Measurements from ENCODE around the gene MINDY4B.

MINDY4B gene

DNA sequence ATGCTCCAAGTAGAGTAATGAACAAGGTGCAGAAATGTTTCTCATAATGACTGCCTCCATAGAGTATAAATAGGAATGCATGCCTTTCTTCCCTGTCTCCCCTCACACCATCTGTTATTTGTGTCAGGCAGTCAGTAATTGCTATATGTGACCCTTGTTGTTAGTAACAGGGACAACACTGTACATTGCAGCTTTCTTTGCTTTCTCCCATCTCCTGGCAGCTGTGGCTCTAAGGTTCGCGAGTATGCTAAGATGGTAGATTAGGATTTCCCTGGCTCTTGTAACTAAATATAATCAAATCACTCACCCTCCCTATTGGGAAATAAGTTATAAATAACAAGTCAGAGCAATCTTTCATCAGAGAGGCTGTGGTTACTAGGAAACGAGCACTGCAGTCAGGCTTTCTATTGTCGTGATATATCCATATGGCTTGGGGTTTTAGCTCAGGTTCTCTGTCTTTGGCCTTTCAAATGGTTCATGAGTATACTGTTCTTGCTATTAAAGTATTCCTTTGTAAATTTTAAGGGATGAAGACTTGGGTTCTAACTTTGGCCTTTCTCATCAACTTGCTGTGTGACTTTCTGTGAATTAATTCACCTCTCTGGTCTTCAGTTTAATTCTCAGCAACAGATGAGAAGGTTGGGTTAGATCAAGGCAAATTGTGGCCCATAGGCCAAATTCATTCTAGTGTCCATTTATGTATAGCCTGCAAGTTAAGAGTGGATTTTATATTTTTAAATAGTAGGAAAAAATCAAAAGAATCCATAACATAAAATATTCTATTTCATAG, 8.1 kb upstream of the MINDY4B start:
- TF ChIP-seq POLR2A (IDR thresholded peaks at IDR 0.05; ENCODE audit: low read depth, low read length): no peak
- no peak for FAIRE-seq

GRCh38 chr3:150912501-150912900, 7.3 kb upstream of the MINDY4B start:
- DNase-seq (ENCODE audit: insufficient read length, low spot score): no peak
- no peak for TF ChIP-seq POLR2A (IDR thresholded peaks at IDR 0.05; ENCODE audit: low read depth, low read length)
- FAIRE-seq: no peak

More for the DNA sequence above, 8.1 kb upstream of the MINDY4B start:
- no peak for DNase-seq (ENCODE audit: insufficient read length, low spot score)

- no peak for FAIRE-seq
- TF ChIP-seq POLR2A (IDR thresholded peaks at IDR 0.05; ENCODE audit: low read depth, low read length): no peak
Observed at GRCh38 chr3:150911771-150912170, 6.5 kb upstream of the MINDY4B start.

GRCh38 chr3:150906461-150906860, 1.2 kb upstream of the MINDY4B start:
- FAIRE-seq (no peak), DNase-seq (ENCODE audit: insufficient read length, low spot score) (no peak)
- TF ChIP-seq POLR2A (IDR thresholded peaks at IDR 0.05; ENCODE audit: low read depth, low read length): no peak

More at GRCh38 chr3:150911771-150912170, 6.5 kb upstream of the MINDY4B start:
- DNase-seq (ENCODE audit: insufficient read length, low spot score): no peak

DNA sequence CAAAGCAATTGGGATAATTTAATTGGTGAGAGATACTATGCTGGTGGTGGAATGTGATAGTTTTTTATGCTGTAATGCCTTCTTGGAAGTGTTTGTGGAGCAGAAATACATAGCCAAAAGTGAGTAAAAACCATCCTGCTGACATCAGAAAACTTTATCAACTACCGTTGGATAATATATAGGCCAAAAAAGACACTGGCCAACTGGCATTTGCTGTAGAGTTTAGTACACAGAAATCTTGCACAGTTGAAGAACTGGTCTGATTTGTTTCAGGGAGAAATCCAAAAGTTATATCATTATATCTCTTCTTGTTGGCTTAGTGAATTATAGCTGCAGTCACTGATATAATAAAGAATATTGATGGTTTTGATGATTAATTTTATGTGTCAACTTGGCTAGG, 507 bp upstream of the MINDY4B start:
- no peak for FAIRE-seq
- DNase-seq (ENCODE audit: insufficient read length, low spot score): no peak

DNA sequence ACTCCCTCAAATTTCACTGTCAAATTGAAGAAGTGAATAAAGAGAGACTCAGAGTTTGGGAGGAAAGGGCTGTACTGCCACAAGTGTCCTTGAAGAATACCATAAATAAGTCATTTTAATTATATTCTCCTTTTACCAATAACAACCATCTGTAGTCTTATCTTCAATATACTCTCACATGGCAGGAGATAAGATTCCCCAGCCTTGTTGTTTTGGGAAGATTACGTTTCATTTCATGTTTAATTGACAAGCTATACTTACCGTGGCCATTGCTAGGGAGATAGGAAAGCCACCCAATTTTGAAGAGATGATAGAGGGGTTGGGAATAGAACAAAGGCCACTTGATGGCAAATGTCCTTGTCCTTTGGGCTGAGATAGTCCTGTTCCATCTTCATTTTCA, 2.3 kb downstream of the MINDY4B start:
- no peak for TF ChIP-seq POLR2A (IDR thresholded peaks at IDR 0.05; ENCODE audit: low read depth, low read length)
- FAIRE-seq (no peak), DNase-seq (ENCODE audit: insufficient read length, low spot score) (no peak)

More for the DNA sequence above, 507 bp upstream of the MINDY4B start:
- no peak for TF ChIP-seq POLR2A (IDR thresholded peaks at IDR 0.05; ENCODE audit: low read depth, low read length)

GRCh38 chr3:150901793-150902192, 3.4 kb downstream of the MINDY4B start:
- no peak for TF ChIP-seq POLR2A (IDR thresholded peaks at IDR 0.05; ENCODE audit: low read depth, low read length)

GRCh38 chr3:150899141-150899540, 6.1 kb downstream of the MINDY4B start:
- FAIRE-seq: no peak
- DNase-seq (ENCODE audit: insufficient read length, low spot score): no peak

More at GRCh38 chr3:150901793-150902192, 3.4 kb downstream of the MINDY4B start:
- DNase-seq (ENCODE audit: insufficient read length, low spot score) (no peak), FAIRE-seq (no peak)

DNA sequence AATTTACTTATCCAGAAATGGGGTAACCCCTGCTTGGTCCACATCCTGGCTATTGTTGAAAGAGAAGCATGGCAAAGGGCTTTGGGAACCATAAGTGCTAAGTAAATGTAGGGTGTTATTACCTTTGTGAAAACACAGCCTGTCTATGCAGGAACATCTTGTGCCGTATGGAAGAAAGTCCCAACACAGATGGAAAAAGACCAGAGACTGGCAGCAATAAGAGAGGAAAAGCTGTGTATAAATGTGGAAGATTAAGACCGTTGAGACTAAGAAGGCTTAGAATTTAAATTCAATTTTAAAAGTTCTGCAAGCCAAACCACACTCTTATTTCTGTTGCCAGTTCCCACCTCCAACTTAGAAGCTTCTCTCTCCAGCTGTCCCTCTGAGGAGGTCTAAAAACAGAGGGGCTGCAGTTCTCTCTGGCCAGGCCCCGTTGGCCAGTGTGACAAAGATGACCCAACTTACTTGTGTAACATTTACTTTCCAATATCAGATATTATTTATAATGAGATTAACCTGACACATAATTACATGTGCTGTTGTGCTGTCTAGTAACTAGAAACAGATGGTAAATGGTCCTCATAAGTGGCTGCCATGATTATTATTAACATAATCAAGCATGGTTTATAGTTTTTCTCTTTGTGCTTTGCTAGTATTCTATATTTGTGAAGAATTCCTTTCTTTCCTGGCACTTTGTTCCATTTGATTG, 7.0 kb downstream of the MINDY4B start:
- TF ChIP-seq POLR2A (IDR thresholded peaks at IDR 0.05; ENCODE audit: low read depth, low read length): no peak
- FAIRE-seq: no peak
- no peak for DNase-seq (ENCODE audit: insufficient read length, low spot score)

More at GRCh38 chr3:150899141-150899540, 6.1 kb downstream of the MINDY4B start:
- no peak for TF ChIP-seq POLR2A (IDR thresholded peaks at IDR 0.05; ENCODE audit: low read depth, low read length)

- DNase-seq (ENCODE audit: insufficient read length, low spot score) (no peak), FAIRE-seq (no peak)
- TF ChIP-seq POLR2A (IDR thresholded peaks at IDR 0.05; ENCODE audit: low read depth, low read length): no peak
Observed at GRCh38 chr3:150897592-150897991, 7.6 kb downstream of the MINDY4B start.

DNA sequence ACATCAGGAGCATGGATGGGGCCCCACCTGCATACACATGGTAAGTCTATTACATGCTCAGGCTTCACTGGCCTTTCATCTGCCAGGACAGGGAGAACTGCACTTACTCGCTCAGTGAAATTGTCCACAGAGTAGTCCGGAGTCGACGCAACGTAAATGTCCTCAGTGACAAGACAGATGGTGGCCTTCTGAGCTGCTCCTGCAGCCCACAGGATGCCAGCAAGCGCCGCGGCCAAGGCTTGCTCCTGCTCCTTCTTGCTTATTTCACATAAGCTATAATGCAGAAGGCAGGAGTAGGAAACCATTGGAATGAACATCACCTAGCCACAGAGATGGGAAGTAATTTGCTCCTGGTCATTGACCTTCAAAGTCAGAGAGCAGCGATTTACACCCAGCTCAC, 14.4 kb downstream of the MINDY4B start:
- FAIRE-seq: no peak
- DNase-seq (ENCODE audit: insufficient read length, low spot score): no peak
- TF ChIP-seq POLR2A (IDR thresholded peaks at IDR 0.05; ENCODE audit: low read depth, low read length): no peak

GRCh38 chr3:150890295-150890694, 14.9 kb downstream of the MINDY4B start:
- no peak for DNase-seq (ENCODE audit: insufficient read length, low spot score)
- FAIRE-seq: no peak
- TF ChIP-seq POLR2A (IDR thresholded peaks at IDR 0.05; ENCODE audit: low read depth, low read length): no peak

DNA sequence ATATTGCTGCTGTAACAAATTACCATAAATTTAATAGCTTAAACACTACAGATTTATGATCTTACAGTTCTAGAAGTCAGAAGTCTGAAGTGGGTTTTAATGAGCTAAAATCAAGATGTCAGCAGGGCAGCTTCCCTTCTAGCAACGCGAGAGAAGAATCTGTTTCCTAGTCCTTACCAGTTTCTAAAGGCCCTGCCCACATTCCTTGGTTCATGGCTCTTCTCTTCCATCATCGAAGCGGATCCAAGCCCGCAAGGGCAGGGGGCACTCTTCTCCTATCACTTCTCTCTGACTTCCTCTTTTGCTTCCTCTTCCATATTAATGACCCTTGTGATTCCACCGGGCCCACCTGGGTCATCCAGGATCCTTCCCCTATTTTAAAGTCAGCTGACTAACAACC, 16.1 kb downstream of the MINDY4B start:
- TF ChIP-seq POLR2A (IDR thresholded peaks at IDR 0.05; ENCODE audit: low read depth, low read length): no peak
- FAIRE-seq: no peak
- no peak for DNase-seq (ENCODE audit: insufficient read length, low spot score)

DNA sequence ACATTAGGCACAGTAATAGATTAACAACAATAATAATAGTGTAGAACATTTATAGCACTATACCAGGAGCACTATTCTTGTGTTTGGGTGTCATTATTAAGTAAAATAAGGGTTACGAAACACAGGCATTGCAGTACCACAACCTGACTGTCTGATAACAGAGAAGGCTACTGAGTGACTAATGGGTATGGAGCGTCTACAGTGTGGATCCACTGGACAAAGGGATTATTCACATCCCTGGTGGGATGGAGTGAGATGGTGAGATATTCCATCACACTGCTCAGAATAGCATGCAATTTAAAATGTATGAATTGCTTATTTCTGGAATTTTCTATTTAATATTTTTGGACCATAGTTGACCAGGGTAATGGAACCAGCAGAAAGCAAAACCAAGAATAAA, 18.2 kb downstream of the MINDY4B start:
- no peak for TF ChIP-seq POLR2A (IDR thresholded peaks at IDR 0.05; ENCODE audit: low read depth, low read length)
- FAIRE-seq (no peak), DNase-seq (ENCODE audit: insufficient read length, low spot score) (no peak)

GRCh38 chr3:150885535-150885934, 19.7 kb downstream of the MINDY4B start:
- DNase-seq (ENCODE audit: insufficient read length, low spot score): no peak

More at GRCh38 chr3:150885535-150885934, 19.7 kb downstream of the MINDY4B start:
- no peak for FAIRE-seq
- no peak for TF ChIP-seq POLR2A (IDR thresholded peaks at IDR 0.05; ENCODE audit: low read depth, low read length)
